WTC11 (cell line): ENCODE results near the gene CARS2.

Experiments used
- ETV6 ChIP-seq: sonication (generic); formaldehyde crosslinking; IDR thresholded peaks from 2 replicates; pipeline ENCODE4 v1.8.1; 2022; ENCODE audit warnings: mild to moderate bottlenecking, missing genetic modification reagents
- JUN ChIP-seq: sonication (generic); formaldehyde crosslinking; IDR thresholded peaks from 2 replicates; pipeline ENCODE4 v1.8.0; 2023; ENCODE audit warnings: mild to moderate bottlenecking, missing genetic modification reagents
- NFYB ChIP-seq: sonication (generic); formaldehyde crosslinking; conservative IDR thresholded peaks from 2 replicates; pipeline ENCODE4 v1.8.0; 2022; ENCODE audit warnings: low read depth, missing genetic modification reagents
- NR1H2 ChIP-seq: sonication (generic); formaldehyde crosslinking; IDR thresholded peaks from 2 replicates; pipeline ENCODE4 v1.9.0; 2021; ENCODE audit warnings: mild to moderate bottlenecking, moderate library complexity, missing genetic modification reagents
- NR3C1 ChIP-seq: sonication (generic); formaldehyde crosslinking; conservative IDR thresholded peaks from 2 replicates; pipeline ENCODE4 v1.8.1; 2023; ENCODE audit warnings: low read depth, mild to moderate bottlenecking, missing genetic modification reagents
- SMAD4 ChIP-seq: sonication (generic); formaldehyde crosslinking; IDR thresholded peaks from 2 replicates; pipeline ENCODE4 v1.8.0; 2022; ENCODE audit warnings: mild to moderate bottlenecking, missing genetic modification reagents
- TEAD1 ChIP-seq: sonication (generic); formaldehyde crosslinking; IDR thresholded peaks from 2 replicates; pipeline ENCODE4 v1.8.0; 2022; ENCODE audit warnings: mild to moderate bottlenecking, missing genetic modification reagents
- TP53 ChIP-seq: sonication (generic); formaldehyde crosslinking; IDR thresholded peaks from 2 replicates; pipeline ENCODE4 v1.8.1; 2023; ENCODE audit warnings: mild to moderate bottlenecking, missing genetic modification reagents
- TF ChIP-seq, protein P1 (sequence below): fragments of 200-600 bp; IDR thresholded peaks from 2 replicates; pipeline ENCODE4 v1.8.0; 2022; ENCODE audit warnings: antibody characterized with exemption
- TF ChIP-seq, protein P2 (sequence below): fragments of 250-450 bp; sonication (Bioruptor Pico); IDR thresholded peaks from 2 replicates; pipeline ENCODE4 v1.9.0; 2021; ENCODE audit warnings: mild to moderate bottlenecking
- TF ChIP-seq, protein P3 (sequence below): sonication (generic); formaldehyde crosslinking; IDR thresholded peaks from 2 replicates; pipeline ENCODE4 v1.8.1; 2023; ENCODE audit warnings: mild to moderate bottlenecking, missing genetic modification reagents, moderate library complexity

DNA sequence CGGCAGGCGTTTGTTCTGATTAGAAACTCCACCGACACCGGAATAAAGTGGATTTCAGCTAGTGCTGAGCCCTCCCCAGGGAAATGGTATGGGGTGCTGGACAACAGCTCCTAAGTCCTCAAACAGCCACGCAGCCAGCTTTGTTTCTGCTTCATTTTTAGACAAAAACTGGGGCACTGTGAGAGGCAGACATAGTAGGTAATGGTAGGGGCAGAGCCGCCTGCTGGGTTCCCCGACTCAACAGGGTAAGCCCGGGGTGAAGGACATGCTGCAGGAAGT lies 39.7 kb downstream of the CARS2 start:
- TF ChIP-seq, protein P1, sequence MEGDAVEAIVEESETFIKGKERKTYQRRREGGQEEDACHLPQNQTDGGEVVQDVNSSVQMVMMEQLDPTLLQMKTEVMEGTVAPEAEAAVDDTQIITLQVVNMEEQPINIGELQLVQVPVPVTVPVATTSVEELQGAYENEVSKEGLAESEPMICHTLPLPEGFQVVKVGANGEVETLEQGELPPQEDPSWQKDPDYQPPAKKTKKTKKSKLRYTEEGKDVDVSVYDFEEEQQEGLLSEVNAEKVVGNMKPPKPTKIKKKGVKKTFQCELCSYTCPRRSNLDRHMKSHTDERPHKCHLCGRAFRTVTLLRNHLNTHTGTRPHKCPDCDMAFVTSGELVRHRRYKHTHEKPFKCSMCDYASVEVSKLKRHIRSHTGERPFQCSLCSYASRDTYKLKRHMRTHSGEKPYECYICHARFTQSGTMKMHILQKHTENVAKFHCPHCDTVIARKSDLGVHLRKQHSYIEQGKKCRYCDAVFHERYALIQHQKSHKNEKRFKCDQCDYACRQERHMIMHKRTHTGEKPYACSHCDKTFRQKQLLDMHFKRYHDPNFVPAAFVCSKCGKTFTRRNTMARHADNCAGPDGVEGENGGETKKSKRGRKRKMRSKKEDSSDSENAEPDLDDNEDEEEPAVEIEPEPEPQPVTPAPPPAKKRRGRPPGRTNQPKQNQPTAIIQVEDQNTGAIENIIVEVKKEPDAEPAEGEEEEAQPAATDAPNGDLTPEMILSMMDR, result no peak
- TF ChIP-seq, protein P2, sequence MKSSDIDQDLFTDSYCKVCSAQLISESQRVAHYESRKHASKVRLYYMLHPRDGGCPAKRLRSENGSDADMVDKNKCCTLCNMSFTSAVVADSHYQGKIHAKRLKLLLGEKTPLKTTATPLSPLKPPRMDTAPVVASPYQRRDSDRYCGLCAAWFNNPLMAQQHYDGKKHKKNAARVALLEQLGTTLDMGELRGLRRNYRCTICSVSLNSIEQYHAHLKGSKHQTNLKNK (CRISPR knock-in tag), result no peak
- no peak for TF ChIP-seq ETV6
- no peak for TF ChIP-seq NFYB
- no peak for TF ChIP-seq SMAD4 (CRISPR knock-in tag)
- TF ChIP-seq, protein P3, sequence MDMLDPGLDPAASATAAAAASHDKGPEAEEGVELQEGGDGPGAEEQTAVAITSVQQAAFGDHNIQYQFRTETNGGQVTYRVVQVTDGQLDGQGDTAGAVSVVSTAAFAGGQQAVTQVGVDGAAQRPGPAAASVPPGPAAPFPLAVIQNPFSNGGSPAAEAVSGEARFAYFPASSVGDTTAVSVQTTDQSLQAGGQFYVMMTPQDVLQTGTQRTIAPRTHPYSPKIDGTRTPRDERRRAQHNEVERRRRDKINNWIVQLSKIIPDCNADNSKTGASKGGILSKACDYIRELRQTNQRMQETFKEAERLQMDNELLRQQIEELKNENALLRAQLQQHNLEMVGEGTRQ, result no peak
- no peak for TF ChIP-seq JUN (CRISPR knock-in tag)
- TF ChIP-seq TEAD1 (CRISPR knock-in tag), result no peak
- TF ChIP-seq TP53 (CRISPR knock-in tag), result no peak
- no peak for TF ChIP-seq NR3C1
- TF ChIP-seq NR1H2, result no peak
